ENCODE results near the gene PTPRN2.

GRCh38 chr7:157996359-157997079 is 591.1 kb downstream of the PTPRN2 start:
- no peak for TF ChIP-seq SP1 (IDR thresholded peaks at IDR 0.05)
- no peak for TF ChIP-seq PKNOX1 (IDR thresholded peaks at IDR 0.05)
